HG02571 (cell line): ENCODE data around the gene PITX2.

Experiments
- ATAC-seq: cut with Tn5 transposase; IDR thresholded peaks from one replicate; pipeline ENCODE4 v1.9.1; 2021; ENCODE audit warnings: mild to moderate bottlenecking, moderate library complexity; ENCODE audit not compliant: unreplicated experiment

Gene PITX2

DNA sequence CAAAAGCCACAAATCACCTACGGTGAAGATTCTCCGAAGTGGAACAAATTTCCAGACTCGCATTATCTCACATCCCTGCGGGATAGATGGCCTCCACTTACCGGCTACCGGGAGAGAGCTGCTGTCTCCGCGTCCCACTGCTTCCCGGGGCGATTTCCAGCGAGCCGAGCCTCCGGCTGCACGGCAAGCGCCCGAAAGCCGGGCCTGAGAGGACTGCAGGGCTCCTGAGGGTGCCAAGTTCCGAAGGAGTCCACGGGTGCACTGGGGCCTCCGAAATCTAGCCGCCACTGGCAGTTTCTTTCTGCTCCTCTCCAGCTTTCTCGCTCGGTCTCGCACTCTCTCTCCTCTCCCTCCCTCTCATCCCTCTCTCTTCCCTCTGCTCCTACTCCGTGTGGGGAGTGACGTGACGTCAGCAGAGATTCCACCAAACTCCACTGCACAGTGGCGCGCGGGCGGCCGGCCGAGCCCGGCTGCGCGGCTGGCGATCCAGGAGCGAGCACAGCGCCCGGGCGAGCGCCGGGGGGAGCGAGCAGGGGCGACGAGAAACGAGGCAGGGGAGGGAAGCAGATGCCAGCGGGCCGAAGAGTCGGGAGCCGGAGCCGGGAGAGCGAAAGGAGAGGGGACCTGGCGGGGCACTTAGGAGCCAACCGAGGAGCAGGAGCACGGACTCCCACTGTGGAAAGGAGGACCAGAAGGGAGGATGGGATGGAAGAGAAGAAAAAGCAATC, 14.0 kb upstream of the PITX2 start:
- ATAC-seq = no peak

DNA sequence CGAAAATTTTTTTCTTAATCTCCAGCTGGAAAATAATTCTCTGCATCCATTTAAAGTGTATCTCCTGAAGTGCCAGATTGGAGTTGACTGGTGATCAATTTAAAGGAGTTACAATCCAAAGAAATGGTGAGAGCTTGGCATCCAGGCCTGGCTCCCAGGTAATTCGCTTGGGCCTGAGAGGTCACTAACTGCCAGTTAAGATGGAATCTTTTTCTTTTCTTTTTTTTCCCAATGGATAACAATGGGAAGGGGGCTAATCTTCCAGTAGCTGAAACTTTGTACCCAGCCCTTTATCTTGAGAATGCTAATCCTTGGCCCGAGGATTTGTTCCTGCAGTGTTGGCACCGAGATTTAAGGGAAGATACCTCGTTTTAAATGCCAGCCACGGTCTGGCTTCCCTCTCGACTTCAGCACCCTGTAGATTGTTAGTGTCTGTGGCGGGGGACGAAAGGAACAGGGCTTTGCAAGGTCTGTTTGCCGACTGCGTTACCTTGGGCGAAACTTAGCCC, 13.3 kb upstream of the PITX2 start:
- ATAC-seq = no peak

DNA sequence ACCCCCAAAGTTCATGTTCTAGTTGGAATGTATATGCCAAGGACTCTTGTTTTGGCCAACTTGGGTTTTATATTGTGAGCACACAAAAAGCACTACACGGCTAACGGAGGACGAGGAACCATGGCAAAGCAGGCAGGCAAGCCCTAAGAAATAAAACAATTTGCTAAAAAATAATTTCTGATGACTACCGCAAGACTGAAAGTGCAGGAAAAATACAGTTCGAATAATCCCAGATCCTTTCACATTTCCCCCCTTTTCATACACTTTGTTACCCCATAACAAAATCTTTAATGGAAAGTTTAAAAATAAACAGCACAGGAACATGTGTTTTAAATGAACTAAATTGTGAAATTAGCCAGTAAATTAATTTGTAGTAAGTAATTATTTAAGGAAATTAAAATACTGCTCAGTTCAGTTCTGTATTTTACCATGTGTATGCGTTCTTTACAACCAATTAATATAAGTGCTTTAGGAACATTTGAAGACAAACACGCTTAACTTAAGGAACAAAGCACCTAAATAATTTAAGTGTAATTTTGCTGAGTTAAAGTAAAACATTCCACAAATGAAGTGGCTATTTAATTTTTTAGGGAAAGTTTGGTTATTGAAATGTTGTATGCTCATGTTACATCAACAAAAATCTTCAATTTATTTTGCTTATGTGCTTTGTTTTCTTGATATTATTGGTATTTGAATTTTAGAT, 12.4 kb upstream of the PITX2 start:
- no peak for ATAC-seq

DNA sequence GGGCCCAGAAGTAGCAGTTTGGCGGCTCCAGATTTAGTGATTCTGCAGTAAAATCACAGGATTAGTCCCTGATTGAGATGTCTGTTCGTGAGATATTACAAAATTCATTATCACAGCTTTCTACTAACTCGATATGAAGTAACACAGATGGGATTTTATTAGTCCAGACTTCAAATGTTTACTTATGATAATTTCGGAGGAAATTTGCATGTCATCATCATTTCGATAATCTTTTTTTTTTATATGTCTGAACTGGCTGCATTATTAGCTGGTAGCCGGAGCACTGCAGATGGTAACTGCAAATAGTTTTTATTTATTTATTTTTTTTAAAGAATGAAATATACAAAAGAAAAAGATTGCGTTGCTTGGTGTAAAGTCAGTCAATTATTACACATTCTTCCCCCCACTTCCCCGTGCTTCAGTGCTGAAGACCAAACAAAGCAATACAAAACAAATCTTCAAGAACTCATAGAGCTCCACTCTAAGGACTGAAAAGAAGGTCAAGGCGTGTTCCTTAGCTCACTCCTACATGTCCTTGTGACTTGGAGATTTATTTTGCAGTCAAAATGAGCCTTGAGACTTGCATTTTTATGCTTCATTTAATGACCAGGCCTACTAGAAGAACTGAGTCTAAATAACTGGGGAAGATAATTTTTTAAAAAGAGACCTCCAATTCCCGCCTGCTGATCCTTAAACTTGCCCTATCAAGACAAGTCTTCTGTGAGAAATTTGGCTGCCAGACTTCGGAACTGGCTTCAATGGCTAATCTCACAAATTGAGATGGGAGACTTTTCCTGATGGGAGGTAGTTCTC, 11.7 kb upstream of the PITX2 start:
- ATAC-seq = no peak

DNA sequence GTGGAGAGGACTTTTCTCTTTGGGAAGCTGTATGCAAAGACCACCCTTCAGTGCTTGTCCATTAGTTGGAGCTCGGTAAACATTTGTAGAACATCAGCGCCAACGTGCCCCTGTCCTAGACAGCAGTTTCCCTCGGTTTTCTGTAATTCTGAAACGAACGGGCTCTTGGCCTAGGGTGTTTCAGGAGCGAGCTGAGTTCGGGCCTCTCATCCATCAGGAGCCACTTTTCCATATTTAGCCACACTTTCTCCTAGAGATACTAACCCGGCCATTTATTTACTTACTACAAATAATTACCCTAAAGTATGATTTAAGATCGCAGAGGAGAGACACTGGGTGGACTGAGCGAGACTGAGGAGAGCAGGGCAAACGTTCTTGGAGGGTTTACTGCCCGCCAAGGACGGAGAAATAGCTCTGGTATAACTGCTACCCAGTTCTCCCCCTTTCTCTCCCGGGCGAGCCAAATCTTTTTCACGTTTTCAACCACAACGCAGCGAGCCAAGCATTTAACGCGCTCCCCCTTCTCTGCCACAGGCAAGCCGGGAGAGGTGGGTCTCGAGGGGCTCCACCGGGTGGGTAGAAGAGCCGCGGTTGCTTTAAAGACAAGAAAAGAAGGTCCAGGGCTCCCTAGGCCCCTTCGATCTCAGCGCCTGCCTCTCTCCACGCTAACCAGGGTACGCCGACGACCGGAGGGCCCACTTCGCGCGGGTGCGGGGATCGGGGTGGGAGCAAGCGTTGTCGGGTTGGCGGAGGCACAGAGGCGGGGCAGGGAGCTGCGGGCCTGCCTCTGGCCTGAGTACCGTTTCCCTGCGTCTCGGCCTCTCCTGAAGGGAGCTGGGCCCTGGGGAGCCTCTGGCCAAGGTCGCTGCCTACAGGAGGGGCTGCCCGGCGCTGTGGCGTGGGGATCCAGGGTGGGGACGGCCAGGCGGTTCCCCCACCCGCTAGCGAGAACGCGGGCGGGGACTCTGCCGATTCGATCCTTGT, 10.8 kb upstream of the PITX2 start:
- no peak for ATAC-seq

DNA sequence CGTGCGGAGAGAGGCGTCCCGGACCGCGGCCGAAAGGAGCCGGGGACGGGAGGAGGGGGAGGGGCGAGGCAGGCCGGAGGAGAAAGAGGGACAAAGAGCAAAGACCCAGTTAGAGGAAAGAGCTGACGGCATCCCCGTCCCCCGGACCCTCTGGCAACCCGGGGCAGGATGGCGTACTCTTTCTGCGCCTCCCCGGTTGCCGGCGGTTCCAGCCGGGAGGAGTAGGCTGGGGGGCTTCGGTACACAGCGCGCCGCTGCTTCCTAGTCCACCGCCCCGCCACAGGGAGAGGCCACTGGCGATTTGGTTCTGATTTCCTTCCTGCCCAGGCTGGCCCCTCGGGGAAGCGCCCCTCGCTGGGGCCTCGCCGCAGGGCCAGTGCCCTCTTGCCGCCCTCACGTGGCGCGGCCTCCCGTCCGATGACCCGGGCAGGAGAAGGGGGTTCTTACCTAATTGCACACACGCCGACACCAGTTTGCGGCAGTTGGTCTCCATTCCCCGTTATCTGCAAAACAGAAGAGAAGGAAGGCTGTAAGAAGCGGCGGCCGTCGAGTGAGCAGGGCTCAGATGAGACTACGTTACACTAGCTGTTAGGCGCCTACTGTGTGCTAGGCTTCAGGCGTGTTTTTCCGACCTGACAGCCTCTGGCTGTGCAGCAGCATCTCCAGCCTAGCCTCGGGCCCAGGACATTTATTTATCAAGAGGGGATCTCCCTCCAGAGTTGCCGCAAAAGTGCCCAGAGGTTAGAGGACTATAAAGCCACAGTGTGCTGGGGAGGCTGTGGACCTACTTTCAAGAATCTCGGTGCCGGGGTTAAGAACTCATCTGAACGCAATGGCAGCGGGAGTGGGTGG, 9.9 kb upstream of the PITX2 start:
- no peak for ATAC-seq

DNA sequence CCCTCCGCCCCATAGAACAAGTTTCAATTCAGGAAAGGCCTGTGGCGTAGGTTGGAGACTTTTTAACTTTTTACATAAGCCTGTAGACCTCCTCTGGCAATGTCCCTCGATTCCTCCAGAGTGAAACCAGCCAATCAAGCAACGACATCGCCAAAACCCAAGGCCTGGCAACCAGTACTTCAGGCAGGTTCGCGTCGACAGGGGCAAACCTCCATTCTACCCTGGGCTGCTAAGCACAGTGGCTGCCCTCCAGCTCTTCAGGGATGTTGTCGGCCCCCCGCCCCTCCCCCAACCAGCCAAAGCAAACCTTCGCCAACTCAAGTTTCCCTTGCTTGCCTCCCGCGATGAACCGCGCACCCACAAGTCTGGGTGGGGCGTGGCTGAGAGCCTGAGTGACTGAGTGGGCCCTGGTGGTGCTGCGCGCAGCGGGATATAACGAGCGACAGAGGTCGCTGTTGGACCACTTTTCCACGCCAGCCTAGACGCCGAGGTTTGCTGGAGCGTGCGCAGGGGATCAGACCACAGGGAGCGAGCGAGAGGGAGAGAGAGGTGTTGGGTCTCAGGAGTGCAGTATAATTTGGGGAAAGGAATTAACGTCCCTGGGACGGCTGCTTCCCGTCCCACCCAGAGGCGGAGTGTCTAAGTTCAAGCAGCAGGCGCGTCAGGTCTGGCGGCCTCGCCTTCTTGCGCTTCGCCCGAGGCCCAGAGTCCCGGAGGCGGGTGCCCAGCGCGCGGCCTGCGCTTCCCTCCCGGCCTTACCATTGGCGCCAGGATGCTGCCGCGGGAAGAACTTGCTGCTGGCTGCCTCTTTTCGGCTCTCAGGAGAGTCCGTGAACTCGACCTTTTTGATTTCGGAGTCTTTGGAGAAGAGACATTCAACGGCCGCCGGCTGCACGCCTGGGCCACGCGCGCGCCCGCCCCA, 9.0 kb upstream of the PITX2 start:
- ATAC-seq = peak; percentile 90

DNA sequence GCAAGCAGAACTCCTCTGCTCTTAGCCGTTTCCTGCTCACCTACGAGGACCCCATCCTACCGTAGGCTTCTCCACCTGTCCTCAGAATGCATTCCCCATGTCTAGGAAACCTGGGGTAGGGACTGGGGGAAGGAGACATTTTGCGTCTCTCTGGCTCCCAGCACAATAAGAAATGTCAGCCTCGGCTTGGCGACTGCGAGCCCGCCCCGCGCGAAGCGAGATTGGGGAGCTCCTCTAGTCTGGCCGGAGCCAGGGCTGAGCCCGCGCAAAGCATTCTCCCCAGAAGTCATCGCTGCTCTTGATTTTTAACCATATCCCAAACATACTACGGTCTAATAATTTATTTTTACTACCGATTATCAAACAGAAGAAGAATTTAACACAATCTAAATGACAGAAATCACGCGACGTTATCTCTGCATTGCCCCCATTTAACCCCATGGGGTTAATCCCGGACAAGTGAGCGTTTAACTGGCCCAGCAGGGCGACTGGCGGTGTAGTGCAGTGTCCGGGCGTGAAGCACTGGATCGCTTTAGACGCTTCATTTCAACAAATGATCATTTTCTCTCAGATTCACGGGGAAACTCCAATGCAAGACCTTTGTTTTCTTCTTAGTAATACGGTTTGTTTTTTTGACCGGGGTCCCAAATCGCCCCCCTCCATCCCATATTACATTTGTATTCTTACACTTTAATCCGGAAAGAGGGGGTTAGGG, 8.0 kb upstream of the PITX2 start:
- no peak for ATAC-seq

DNA sequence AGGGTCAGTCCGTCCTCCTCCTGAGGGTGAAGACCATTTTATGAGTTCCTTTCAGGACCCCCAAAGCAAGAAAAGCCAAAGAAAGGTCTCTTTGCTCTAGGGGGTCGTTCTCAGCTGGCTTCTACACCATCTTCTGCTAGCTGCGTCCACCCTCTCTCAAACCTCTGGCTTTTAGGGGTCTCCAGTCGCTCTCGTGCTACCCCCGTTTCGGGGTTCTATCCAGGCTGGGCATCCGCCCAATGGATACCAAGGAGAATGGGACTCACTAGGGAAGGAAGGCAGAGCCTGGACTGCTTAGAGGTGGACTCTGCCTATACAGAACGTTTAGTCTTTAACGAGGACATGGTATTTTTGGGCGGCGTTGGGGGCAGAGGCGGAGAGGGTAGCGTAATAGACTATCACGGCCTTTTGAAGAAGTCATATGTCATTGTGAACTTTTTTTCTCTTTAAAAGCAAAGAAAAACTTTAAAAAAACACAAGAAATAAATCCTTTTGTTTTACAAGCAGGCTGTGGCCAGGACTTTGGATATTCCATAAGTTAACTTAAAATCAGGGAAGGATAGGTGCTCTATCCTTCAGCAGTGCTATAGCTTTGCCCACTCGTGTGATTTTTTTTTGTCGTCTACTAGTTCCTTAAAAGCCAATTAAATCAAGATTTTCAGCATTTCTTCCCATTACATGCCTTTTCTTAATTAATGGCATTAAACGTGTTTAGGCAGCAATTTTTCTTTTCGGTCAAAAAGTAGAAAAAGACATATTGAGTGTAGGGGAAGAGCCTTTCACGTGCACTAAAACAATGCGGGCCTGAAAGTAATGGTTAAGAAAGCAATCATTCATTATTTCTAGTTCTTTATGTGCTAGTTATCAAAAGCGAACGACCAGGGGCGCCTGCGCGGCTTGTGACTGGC, 7.2 kb upstream of the PITX2 start:
- no peak for ATAC-seq

DNA sequence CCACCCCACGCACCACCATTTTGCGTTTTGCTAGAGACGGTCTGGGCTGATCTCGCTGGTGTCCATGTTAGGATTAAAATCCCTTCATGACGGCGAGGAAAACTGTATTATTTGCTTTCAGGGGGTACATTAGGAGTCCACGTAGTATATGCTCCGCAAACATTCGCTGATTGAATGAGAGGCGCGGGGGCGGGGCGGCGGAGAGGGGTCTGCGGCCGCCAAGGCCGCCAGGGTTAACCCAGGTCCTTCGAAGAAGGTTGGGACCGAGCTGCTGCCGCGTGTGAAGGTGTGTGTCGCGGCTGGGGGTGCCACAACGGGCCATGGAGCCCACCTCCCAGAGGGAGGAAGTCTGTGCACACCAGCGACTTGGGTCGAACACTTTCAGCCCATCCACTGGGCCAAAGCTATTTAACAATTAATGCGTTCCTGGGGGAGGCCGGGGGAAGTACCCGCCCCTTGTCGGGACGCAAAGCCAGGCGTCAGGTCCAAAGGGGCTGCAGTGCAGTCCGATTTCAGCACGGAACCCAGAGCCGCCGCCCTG, 6.4 kb upstream of the PITX2 start:
- ATAC-seq = no peak

DNA sequence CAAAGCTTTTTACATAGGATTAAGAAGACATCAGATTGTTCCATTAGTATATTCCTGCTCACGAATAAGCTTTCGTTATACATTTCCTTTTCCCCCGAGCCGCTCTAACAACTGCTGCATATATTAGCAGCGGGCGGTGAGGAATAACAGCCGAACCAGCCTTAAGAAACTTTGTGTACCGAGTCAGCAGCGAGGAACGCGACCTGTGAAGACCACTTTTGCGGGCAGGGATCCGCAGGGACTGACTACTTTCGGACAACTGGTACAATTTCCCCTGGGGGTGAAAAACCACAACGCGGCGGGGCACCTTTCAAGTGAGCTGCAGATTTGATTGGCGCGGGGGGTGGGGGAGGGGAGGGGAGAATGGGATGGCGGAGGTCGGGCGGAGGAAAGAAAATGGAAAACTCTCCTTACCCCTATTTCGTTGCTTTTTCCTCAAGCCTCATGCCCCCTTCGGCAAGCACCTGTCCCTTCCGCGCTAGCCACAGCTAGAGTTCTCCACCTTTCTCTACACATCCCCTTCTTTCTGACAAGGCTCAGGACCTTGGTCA, 5.9 kb upstream of the PITX2 start:
- ATAC-seq = no peak

DNA sequence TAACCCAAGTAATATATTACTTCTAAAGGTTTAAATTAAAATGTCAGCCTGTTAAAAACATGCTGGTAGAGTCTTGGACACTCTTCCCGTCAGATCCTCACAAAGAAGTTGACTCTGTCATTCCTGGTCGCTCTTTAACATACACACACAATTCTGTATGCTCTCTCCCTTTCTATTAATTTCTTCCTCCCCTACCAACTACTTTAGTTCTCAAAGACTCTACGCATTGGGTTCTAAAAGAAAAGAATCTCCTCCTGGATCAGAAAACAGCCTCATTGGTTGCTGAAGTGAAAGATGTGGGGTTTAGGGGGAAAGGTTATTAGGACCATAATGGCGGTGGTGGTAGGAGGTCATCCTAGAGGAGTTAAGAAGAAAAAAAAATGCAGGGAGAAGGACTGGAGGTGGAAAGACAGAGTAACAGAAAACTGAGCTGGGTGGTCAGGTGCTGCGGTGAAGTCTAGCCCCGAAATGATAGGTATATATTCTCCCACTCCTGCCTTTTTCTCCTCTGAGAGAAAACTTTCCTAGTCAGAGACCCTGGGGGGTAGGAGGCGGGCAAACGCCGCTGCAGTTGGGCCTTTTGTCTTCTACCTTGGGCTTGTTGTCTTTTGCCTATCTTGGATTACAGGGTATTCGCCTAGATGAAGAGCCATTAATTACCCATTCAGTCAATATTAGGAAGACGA, 5.2 kb upstream of the PITX2 start:
- ATAC-seq = no peak

DNA sequence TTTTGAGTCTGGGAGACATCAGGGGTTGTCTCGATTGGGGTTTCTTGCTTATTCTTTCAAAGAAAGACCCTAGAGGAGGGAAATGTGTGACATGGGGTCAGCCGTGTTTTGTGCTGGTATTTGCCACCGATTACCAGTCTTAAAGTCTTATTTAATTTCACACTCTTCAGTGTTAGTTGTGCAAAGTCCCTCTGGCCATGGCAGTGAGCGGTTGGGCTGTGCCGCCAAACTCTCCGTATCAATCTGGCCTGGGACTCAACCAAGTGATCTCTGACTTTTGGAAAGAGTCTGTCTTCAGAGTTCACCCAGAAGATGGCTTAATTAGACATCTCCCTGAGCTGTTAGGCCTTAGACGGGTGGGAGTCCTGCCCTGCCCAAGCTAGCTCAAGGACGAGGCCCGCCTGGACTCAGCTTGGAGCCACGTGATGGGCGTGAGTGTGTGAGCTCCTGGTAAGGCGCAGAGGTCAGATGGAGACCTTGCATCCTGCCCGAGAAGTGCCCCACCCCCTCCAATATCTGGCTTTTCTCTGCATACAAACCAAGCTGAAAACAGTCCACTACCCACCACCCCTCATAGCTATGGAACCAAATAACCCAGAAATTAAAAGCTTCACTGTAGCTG, 3.8 kb upstream of the PITX2 start:
- ATAC-seq = no peak

DNA sequence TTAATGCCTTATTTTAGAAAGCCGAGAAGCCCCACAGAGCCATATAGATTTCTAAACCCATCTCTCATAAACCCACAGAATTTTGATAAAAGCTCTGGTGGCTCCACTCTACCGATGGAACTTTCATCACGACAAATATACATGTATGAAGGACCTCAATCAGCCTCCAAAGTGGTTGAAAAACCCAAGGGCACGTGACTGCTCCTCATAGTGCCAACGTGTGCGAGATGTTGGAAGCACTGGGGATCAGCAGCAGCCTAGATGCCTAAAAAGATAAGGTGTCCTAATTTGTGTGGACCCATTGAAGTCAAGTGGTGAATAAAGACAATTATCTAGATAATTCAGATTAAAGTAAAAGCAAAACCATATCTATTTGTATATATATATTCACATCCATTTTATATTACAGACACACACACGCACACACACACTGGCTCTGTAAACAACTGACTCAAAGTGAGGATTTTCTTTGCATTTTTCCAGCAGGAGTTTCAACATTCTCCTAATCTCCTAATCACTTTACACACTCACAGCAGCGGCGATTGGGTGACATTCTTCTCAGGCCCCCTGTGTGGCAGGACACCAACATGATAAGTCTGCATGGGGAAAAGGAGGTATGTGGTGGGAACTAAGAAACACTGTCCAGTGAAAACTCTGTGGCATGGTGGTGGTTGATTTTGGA, 2.8 kb upstream of the PITX2 start:
- no peak for ATAC-seq
